GM18498 (cell line): ENCODE data around the gene FLT4.
"Not testable (repeated sequence)": the region's sequence is repeated elsewhere in the genome, so short reads cannot be mapped to it uniquely, and the experiment has no call there.

Source experiments
- ATAC-seq: cut with Tn5 transposase; IDR thresholded peaks from one replicate; pipeline ENCODE4 v1.9.1; 2021; ENCODE audit warnings: mild to moderate bottlenecking, moderate library complexity; ENCODE audit not compliant: unreplicated experiment

Gene FLT4

DNA sequence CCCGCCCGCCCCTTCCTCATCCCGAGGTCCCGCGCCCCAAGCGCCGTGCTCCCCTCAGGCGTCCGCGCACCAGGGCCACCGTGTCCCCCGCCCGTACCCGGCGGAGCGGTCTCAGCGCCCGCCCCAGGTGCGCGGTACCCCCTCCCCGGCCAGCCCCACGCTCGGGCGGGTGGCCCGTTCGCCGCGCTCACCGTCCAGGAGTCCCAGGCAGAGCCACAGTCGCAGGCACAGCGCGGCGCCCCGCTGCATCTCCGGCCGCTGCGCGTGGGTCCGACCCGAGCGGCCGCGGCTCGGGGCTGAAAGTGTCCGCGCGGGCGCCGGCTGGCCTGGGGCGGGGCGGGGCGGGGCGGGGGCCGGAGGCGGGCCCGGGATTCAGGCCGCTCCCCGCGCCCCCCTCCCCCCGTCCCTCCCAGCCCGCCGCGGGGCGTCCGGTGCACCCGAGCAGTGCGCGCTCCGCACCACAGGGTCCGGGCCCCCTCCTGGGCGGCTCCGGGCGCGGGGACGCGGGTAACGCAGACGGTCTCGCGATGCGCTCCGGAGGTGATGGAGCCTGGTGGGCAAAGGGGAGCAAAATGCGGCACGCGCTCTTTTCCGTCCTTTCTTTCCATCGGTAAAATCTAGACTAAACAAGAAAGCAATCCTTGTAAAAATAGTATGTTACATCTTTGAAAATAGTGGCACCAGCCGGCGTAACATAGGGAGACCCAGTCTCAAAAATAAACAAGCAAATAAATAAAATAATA lies at the start of gene FLT4:
FLT4 (minus strand) TSS at position 304 of the 743 bp plus-strand sequence; CDS start at position 249, 55 bp downstream.
- ATAC-seq: no peak

GRCh38 chr5:180699042-180699441 lies 49.6 kb upstream of the FLT4 start:
- ATAC-seq: no peak

GRCh38 chr5:180696116-180696515 lies 46.7 kb upstream of the FLT4 start:
- ATAC-seq: no peak

DNA sequence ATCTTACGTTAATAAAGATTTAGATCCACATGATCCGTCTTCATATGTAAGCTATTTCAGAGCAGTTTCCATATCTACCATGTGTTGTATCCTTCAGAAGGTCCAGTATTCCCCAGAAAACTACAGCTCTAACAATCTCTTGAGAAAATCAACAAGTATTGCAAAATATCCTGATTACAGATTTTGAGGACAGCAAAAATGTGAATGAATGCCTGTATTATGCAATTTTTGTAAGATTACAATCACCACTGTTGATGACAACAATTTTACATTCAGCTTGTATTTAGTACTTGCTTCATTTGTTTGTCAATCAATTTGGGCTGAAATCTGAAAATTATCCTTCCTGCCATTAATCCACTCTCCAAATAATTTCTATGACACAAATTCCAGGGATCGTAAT lies 43.0 kb upstream of the FLT4 start:
- ATAC-seq: no peak

DNA sequence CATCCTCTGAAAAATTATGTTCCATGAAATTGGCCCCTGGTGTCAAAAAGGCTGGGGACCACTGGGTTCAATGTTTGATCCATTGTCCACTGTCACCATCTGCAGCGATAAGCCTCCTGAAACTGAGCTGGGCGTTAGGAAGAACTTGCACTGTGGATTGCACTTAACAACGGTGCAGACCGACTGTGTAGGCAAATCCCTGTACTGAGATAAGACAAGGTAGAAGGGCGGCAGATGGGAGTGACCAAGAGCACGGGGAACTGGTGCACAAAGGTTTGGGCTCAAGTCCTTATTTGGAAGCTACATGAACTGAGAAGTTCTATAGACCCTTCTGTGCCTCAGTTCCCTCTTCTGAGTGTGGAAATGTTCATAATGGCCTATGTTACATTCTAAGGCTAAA lies 41.6 kb upstream of the FLT4 start:
- ATAC-seq: no peak

DNA sequence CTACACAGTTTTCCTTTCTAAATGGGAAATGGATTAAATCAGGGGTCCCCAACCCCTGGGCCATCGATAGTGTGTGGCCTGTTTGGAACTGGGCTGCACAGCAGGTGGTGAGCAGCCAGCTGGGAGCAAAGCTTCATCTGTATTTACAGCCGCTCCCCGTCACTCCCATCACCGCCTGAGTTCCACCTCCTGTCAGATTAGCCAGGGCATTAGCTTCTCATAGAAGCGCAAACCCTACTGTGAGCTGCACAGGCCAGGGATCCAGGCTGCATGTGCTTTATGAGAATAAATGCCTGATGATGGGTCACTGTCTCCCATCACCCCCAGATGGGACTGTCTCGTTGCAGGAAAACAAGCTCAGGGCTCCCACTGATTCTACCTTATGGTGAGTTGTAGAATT lies 41.2 kb upstream of the FLT4 start:
- ATAC-seq: no peak

DNA sequence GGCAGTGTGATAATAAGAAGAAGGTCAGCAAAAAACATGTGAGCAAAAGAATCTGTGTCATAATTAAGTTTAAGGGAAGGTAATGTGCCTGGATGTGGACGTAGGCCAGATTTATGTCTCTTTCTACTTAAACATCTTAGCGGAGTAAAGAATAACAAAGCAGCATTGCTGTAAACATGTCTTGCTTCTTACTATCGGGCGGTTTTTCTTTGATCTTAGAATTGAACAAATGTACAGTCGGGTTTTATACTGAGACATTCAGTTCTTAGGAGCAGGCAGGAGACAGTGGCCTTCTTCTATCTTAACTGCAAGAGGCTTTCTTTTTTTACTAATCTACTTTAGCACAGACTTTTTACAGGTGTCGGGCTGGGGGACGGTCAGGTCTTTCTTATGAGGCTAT lies 40.4 kb upstream of the FLT4 start:
- ATAC-seq: no peak

- no peak for ATAC-seq
Observed at GRCh38 chr5:180689071-180689694, 39.8 kb upstream of the FLT4 start.

DNA sequence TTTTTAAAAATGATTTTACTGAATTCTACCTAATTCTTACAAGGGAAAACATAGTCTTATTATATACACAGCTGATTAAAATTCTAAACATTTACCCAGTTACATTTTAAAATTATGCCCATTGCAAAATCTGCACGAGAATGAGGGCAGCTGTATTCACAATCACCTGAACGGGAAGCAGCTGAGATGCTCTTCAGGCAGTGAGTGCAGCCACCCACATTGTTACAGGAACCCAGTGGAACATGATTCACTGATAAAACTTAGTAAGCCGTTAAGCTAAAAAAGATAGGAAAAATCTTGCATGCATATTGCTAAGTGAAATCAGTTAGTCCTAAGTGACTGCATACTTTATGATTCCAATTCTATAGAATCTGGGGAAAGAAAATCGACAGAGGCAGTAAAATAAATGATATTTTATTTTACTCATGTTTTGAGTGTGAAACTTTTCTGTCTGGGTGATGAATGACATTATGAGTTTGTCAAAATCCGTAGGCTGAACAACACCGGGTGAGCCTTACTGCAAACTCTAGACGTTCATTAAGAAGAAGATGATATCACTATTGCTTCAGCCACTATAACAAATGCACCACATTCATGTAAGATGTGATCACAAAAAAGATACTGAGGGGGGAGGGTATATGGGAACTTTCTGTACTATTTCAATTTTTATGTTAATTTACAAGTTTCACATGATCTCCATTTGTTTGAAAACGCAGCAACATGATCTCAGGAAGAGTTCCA lies 39.1 kb upstream of the FLT4 start:
- ATAC-seq: no peak

DNA sequence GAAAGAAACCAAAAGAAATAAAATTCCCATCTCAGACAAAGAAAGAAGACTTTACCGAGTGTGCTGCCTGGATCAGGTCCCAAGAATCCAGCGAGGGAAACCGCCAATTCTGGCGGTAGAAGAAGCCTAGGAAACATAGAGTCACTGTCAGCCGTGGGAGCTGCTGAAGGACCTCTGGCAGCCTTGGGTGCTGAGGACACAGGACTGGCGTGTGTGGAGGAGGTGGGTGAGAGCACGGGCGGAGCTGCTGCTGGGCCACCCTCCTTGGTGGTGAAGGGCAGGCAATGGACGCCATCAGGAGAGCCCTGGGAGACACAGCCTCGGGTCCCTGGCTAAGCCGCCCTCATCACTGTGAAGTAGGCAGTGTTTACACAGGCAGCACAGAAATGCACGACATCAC lies 37.4 kb upstream of the FLT4 start:
- ATAC-seq: not testable (repeated sequence)

DNA sequence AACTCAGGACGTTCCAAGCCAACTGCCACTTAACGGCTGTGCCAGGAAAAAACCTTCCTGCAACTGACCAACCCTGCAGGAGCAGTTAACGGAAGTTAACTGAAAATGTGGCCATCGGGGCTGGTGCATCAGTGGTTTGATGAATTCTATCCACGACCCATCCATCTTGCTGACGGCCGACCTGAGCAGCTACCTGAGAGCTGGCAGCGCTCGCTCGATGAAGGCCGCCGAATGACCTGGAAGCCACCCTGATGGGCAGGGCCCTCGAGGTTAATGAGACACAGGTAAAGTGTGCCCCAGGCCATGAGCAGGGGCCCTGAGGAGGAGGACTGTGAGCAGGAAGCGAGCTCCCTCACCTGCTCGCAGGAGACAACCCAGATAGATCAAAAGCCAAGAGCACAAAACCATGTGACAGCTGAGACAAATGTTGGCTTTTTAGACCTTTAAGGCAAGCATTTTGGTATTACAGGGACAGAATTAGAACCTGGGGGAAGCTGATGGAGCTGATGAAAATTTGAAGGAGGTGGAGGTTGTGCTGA lies 35.3 kb upstream of the FLT4 start:
- no peak for ATAC-seq

DNA sequence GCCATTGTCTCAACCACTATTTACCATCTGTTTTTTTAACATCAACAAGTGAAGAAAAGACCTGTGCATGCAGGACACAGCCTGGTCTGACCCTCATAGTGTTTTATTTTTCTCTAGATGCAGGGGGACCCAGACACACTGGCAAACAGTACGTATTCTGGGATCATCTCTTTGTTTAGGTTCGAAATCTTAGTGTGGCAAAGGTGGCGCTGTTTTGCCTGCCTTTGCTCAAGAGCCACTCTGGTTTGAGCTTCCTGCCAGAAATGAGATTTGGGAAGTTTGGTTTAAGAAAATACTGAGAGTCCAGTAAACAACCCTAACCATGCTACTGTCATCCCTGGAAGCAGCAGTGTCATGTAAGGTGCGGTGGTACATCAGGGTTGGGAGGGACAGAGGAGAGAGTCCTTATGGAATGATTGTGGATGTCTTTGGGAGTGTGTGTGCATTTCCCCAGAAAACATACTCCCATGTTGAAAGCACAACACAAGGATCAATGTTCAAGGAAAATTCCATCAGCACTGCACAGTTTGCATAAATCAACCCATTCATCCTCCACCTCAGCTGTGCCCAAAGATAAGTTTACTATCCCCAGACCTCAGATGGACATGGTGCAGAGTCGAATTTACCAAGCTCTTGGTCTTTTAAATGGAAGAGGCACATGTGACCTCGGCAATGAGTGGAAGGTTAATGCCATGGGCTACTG lies 34.0 kb upstream of the FLT4 start:
- no peak for ATAC-seq

DNA sequence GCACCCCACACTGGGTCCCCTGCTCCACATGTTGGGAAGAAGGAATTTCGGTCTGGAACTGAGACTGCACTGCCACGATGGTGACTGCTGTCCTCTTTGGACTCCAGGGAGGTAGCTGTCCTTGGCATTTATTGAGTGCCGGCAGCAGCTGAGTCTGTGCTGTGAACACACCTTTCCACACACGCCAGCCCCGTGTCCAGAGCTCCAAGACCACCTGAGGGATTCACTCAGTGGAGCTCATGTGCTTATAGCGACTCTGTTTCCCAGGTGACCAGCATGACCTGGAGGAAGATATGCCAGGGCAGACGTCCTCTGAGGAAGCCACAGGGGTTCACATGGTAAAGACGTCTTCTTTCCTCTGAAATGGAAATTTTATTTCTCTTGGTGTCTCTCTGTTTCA lies 33.2 kb upstream of the FLT4 start:
- no peak for ATAC-seq

DNA sequence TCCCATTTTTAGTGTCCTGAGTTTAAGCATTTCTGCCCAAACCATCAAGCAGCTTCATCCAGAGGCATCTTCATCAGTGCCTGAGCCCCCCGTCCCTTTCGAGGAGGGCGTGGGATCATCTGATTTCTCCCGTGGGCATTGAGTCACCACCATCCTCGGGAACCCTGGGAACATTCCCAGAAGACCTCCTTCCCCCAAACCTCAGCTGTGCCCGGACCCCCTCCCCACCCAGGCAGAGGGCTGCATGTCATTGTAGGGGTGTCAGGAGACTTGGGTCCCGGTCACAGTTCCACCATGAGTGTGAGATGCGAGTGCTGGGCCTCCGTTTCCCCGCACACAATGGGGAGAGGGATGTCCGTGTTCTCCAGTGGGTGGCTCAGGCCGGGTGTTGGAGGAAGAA lies 32.6 kb upstream of the FLT4 start:
- not testable (repeated sequence) for ATAC-seq

- ATAC-seq: not testable (repeated sequence)
Observed at GRCh38 chr5:180678319-180678718, 28.9 kb upstream of the FLT4 start.

GRCh38 chr5:180675036-180675635 lies 25.7 kb upstream of the FLT4 start:
- ATAC-seq: no peak

GRCh38 chr5:180674090-180674475 lies 24.7 kb upstream of the FLT4 start:
- not testable (repeated sequence) for ATAC-seq

DNA sequence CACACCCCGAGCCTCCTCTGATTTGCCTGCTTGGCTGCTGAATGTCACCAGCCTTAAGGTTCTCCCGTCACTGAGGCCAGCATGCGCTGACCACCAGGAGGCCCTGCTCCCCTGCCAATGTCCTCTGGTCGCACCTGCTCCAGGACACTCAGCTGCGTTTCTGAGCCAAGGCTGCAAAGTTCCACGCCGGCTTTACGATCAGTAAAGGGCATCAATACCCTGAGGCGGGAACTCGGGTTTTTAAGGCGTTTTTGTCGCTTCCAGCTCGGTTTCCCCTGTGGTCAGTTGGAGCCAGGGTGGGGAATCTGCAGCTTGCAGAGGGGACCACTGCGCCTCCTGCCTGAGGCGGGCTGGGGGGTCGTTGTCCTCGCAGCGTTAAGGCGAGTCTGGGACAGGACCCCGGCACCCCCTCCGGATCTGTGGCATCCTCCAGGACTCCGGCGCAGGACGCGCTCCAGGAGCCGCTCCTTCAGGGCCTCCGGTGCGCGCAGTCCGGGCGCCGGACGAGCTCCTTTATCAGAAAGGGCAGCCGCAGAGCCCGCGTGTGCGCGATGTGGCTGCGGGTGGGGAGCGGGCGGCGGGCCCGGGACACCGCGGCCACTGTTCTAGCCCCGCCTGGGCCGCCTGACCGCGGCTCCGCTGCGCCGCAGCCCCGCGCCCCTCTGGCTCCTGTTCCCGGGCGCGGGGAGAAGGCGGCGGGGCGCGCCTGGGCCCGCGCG lies 24.1 kb upstream of the FLT4 start:
- ATAC-seq: no peak

- not testable (repeated sequence) for ATAC-seq
Observed at GRCh38 chr5:180671958-180672524, 22.6 kb upstream of the FLT4 start.
